PFSK-1 (cell line): Measurements from ENCODE around the gene TCF25.

Experiments used
- POLR2AphosphoS5 ChIP-seq: IDR thresholded peaks from 2 replicates; pipeline ENCODE4 v1.6.1; 2012; ENCODE audit warnings: low read depth, mild to moderate bottlenecking, control low read depth, low read length, moderate library complexity
- REST ChIP-seq, 2 experiments: IDR thresholded peaks; 2 replicates each; pipeline versions ENCODE4 v1.6.1 to v1.8.0; 2011 to 2012; ENCODE audit warnings: low read depth in 2 of 2, low read length in 2 of 2, control low read depth in 1 of 2, inconsistent platforms in 1 of 2, mild to moderate bottlenecking in 1 of 2, moderate library complexity in 1 of 2; ENCODE audit not compliant: insufficient read depth in 1 of 2
- SIN3A ChIP-seq: IDR thresholded peaks from 2 replicates; pipeline ENCODE4 v1.6.1; 2012; ENCODE audit warnings: mild to moderate bottlenecking, low read length, moderate library complexity, borderline replicate concordance; ENCODE audit not compliant: insufficient read depth

- TF ChIP-seq POLR2AphosphoS5, result no peak
- TF ChIP-seq REST (IDR thresholded peaks at IDR 0.05; ENCODE audit: insufficient read depth in 1 of 2, low read depth in 2 of 2, low read length in 2 of 2), result no peak
- no peak for TF ChIP-seq SIN3A
Measured at GRCh38 chr16:89842471-89843408, 30.7 kb upstream of the TCF25 start.
